Left lobe of liver (tissue), 2 donors: ENCODE results near the gene RAB3D. TPM values are rescaled to one million over a fixed set of nuclear protein-coding genes. Genes with fewer than 3 reads are reported as not detected.
"Not testable (repeated sequence)": the region's sequence is repeated elsewhere in the genome, so short reads cannot be mapped to it uniquely, and the experiment has no call there.

Experiments
- ATAC-seq: fragments of 200-7000 bp; cut with Tn5 transposase; one replicate; pipeline ENCODE4 v1.9.1; 2020; ENCODE audit warnings: mild to moderate bottlenecking, moderate library complexity
- DNase-seq: peaks from one replicate; pipeline ENCODE4 v3.0.0-alpha.2; 2020; ENCODE audit warnings: low spot score
- total RNA-seq: library from RNA; stranded (reverse); gene quantifications from one replicate; pipeline ENCODE4 v1.2.1, GENCODE V29; 2021
- donor health status: DM: no; HTN: no; CAD: no; lungs with moderate emphysema.
- donor health status: DM: no; HTN: yes; CAD: no.

The RAB3D gene
- total RNA-seq, 1 donor from 2014 or later, result 3.3 TPM

DNA sequence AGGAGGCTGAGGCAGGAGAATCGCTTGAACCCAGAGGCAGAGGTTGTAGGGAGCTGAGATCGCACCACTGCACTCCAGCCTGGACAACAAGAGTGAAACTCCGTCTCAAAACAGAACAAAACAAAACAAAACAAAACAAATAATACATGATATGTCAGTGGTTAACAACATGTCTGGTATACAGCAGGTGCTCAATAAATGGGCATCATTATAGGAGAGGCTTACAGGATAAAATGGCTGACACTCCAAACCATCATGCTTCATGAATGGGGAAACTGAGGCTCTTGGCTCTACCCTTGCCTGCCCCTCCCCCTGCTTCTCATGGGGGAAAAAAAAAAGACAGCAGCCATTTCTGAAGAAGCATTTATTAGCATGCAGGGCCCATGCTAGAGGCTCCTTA lies 3.0 kb upstream of the RAB3D start:
- ATAC-seq (no peak), DNase-seq (no peak)

DNA sequence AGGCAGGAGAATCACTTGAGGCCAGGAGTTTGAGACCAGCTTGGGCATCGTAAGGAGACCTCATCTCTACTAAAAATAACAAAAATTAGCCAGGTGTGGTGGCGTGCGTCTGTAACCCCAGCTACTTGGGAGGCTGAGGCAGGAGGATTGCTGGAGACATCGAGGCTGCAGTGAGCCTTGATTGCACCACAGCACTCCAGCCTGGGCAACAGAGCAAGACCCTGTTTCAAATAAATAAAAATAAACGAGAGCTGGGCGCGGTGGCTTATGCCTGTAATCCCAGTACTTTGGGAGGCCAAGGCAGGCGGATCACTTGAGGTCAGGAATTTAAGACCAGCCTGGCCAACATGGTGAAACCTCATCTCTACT lies 626 bp upstream of the RAB3D start:
- not testable (repeated sequence) for ATAC-seq, DNase-seq

DNA sequence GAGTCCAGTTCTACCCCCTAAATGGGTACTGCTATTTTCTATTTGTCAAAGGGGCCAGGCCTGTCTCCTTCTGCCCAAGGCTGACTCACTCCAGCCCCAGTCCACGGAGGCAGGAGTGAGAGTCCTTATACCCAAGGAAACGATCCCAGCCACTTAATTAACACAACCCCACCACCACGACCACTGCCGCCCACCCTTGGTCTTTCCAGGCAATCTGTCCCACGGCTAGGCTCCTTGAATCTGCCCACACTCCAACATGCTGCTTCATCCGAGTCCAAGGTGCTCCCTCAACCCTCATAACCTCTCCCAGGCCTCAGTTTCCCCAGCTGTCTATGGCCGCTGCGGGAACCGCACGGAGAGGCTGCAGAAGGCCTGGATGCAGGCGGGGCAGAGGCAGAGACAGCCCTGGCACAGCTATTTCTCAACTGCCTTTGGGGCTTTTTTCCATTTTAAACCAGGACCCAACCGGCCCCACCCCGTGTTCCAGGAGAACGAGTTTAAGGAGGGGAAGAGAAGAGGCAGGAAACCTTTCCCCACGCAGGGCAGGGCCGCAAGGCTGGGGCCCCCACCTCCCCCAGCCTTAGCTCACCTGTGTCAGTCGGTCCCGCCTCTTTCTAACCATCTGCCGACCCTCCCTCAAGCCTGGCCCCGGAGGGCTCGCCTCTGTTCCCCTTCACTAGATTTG lies 746 bp downstream of the RAB3D start:
- ATAC-seq (peak; percentile 9), DNase-seq (no peak)

DNA sequence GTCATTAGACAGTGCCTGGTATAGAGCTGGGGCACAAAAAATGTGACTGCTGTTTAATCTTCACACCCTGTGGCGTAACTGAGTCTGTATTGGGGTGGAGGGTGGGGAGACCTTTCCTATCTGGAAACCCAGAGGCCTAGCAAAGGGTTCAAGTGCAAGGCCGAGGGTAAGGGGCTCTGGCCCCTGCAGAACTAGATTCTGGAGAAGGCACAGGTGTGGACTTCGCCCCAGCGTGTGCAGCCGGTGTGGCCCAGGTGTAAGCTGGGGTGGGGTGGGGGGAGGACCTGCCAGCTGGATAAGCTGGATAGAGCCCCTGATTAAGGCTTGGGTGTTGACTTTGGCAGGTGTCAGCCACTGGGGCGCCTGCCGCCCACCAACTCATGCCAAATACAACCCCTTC lies 1.3 kb downstream of the RAB3D start:
- ATAC-seq, result no peak

DNA sequence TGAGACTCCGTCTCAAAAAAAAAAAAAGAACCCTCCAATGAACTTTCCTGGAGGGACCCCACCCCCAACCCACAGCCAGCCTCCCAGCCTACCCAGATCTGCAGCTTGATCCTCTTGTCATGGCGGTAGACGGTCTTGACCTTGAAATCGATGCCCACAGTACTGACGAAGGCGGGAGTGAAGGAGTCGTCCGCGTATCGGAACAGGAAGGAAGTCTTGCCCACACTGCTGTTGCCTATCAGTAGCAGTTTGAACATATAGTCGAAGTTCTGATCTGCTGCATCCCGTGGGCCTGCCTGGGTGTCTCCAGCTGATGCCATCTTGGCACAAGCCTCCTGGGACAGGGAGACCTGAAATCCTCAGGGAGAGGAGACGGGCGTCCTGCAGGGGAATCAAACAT lies 2.4 kb downstream of the RAB3D start:
- ATAC-seq (no peak), DNase-seq (no peak)

More for the DNA sequence above, 1.3 kb downstream of the RAB3D start:
- DNase-seq, result no peak

DNA sequence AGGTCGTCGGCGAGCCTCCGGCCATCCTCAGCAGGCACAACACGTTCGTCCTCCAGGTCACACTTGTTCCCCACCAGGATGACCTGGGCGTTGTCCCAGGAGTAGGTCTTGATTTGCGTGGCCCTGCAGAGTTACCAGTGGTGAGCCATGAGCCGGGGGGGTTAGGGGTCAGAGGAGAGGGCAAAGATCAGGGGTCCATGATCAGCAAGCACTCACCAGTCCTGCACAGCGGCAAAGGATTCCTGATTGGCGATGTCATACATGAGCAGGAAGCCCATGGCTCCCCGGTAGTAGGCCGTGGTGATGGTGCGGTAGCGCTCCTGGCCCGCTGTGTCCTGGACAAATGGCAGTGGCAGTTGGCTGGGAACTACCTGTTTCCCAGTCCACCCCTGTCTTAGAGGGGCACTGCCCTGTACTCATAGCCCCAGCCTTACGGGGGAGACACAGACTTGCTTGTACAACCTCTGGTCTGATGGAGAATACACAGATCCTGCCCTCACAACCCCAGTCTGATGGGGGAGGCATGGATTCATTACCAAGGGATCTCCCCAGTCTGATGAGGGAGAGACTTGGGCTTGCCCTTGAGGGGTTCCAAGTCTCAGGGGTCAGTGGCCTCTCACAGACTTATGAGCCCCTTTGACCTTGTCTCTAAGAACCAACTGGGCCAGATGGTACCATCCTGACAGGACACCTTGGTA lies 3.9 kb downstream of the RAB3D start:
- DNase-seq, result no peak
- ATAC-seq, result no peak

DNA sequence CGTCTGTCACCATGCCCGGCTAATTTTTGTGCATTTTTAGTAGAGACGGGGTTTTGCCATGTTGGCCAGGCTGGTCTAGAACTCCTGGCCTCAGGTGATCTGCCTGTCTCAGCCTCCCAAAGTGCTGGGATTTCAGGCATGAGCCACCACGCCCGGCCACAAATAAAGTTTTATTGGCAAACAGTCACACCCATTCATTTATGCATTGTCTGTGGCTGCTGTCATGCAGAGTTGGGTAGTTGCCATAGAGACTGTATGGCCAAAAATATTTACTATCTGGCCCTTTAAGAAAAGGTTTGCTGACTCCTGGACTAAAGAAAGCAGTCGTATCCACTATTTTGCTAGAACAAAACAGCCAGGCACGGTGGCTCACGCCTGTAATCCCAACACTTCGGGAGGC lies 5.6 kb downstream of the RAB3D start:
- not testable (repeated sequence) for ATAC-seq, DNase-seq

DNA sequence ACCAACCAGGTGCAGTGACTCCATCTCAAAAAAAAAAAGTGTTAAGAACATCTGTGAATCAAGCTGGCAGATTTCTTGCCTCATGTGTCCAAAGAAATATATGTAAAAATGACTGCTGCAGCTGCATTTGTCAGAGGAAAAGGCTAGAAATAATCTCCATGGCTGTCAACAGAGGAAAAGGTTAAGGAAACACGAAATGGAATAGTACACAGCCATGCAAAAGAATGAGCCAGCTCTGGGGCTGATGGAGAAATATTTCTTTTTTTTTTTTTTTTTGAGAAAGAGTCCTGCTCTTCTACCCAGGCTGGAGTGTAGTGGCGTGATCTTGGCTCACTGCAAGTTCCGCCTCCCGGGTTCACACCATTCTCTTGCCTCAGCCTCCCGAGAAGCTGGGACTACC lies 6.6 kb downstream of the RAB3D start:
- ATAC-seq, result no peak

DNA sequence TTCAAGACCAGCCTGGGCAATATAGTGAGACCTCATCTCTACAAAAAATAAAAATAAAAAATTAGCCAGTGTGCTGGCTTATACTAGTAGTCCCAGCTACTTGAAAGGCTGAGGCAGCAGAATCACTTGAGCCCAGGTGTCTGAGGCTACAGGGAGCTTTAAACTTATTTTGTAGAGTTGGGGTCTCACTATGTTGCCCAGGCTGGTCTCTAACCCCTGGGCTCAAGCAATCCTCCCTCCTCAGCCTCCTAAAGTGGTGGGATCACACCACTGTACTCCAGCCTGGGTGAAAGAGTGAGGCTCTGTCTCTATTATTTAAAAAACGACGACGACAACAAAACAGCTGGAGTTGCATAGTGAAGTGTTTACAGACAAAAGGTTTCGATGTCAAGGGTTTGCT lies 8.0 kb downstream of the RAB3D start:
- no peak for ATAC-seq
- DNase-seq, result no peak

More for the DNA sequence above, 6.6 kb downstream of the RAB3D start:
- no peak for DNase-seq

DNA sequence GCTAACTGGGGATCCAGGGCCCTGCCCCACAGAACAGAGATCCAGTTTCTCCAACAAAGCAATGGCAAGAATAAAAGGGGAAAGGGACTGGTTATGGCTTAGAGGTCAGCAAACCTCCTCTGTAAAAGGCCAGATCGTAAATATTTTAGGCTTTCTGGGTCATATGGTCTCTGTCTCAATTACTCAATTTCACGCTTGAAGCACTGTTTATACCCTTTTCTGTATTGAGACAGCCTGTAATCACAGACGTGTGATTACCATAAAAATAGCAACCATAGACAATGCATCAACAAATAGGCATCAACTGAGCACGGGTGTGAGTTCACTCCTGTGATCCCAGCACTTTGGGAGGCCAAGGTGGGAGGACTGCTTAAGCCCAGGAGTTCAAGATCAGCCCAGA lies 9.3 kb downstream of the RAB3D start:
- ATAC-seq (no peak), DNase-seq (no peak)

DNA sequence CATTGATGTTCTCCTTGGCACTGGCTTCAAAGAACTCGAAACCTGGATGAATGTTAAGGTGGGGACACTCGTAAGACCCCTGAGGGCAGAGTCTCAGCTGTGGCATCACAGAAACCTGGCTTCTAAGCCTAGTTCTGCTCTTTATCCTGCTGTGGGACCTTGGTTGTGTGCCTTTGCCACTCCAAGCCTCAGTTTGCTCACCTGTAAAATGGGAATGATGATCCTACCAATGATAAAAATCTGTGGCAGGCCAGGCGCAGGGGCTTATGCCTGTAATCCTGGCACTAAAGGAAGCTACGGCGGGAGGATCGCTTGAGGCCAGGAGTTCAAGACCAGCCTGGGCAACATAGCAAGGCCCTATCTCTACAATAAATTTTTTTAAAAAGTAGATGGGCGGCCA lies 13.9 kb downstream of the RAB3D start:
- ATAC-seq, result no peak
- no peak for DNase-seq

DNA sequence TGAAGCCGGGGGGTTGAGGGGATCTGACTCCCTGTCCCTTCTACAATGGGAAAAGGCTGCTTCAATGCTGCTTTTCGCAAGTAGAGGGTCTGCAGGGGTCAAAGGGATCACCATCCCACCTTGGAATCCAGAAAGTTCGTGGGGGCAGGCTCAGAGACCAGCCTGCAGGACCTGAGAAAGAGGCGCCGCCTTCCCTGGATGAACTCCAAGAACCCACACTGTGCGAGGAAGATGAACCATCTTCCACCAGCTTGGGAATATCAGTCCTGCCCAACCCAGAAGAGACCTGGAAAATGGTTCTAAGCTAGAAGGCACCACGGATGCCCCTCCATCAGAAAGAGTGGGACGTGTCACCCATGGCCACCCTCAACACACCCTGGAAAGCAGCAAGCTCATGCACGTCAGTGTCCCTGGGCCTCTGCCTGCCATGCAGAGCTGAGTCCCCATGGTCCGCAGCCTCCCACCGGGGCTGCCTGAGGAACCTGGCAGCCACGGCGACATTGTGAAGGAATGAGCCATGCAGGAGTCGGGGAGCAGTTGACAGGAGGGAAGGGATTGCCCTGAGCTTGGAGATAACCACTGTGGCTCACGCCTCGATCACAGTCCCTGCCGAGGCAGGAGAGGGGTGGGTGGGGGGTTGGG lies 14.6 kb downstream of the RAB3D start:
- ATAC-seq (no peak), DNase-seq (no peak)

DNA sequence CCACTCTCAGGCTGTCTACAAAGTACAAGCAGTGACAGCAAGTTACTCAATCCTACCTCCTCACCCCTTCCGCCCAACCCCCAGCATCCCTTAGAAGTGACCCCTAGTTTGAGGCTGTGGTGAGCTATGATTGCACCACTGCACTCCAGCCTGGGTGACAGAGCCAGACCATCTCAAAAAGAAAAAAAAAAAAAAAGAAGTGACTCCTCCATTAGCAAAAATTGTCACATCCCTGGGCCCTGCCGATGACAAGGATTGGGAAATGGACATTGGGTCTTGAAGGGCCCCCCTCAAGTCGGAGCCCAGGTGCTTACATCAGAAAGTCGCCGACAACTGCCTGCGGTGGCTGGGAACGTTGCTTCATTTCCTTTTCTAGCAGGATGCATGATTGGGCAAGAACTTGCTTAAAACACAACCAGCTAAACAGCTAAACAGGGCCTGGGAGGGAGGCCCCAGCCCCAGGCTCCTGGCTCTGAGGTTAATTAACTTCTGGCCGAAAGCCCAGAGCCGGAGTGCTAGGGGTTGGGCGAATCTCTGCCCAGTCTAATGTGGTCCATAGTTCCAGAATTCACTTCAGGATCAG lies 15.3 kb downstream of the RAB3D start:
- ATAC-seq, result peak; percentile 94

DNA sequence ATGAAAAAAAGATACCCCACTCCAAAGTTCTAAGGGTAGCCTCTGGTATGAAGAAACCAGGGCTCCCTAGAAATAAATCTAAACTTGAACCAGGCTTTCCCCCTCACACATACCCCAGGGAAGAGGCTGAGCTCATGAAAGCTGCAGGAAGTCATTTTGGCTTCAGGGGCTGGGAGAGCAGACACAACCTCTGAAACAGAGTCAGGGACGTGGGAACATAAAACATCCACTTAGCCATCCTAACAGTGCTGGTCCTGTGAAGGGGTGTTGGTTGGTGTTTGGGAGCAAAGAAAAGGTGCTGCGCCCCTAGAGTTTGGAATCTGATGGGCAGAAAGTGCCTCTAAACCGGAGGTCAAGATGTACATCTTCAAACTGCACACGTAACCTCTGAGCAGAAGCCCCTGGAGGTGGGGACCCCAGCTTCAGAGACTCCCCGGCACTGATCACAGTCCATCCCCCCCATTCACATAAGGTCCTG lies 15.8 kb downstream of the RAB3D start:
- no peak for DNase-seq
- no peak for ATAC-seq

More for the DNA sequence above, 15.3 kb downstream of the RAB3D start:
- DNase-seq, result peak; percentile 79

DNA sequence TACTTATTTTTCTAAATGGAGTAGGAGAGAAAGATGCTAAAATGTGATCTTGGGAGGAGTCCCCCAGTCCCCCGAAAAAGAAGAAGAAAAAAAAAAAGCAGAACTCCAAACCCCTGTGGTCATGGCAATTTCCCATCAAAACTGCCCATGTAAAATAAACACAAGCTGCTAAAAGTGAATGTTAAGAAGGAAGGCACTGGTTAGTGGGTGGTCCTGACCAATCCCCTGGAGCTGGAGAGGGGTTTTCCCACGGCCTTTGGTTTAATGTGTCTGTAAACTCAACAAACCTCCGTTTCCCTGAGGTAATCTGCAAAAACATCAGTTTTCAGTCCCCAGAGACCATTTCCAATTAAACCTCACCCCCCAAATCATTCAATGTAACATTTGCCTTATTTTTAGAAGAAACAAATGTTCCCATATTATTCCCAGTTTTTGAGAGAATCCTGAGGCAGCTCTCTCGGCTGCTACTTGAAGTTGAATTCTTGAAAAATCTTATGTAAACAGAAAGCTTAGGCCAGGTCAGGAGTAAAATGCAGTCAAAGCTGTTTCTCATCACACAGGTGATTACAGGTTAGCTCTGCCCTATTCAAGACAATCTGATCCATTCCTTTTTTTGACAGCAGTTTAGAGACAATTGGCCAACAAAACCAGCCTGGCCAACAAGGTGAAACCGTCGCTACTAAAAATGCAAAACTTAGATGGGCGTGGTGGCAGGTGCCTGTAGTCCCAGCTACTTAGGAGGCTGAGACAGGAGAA lies 17.0 kb downstream of the RAB3D start:
- ATAC-seq (no peak), DNase-seq (no peak)

DNA sequence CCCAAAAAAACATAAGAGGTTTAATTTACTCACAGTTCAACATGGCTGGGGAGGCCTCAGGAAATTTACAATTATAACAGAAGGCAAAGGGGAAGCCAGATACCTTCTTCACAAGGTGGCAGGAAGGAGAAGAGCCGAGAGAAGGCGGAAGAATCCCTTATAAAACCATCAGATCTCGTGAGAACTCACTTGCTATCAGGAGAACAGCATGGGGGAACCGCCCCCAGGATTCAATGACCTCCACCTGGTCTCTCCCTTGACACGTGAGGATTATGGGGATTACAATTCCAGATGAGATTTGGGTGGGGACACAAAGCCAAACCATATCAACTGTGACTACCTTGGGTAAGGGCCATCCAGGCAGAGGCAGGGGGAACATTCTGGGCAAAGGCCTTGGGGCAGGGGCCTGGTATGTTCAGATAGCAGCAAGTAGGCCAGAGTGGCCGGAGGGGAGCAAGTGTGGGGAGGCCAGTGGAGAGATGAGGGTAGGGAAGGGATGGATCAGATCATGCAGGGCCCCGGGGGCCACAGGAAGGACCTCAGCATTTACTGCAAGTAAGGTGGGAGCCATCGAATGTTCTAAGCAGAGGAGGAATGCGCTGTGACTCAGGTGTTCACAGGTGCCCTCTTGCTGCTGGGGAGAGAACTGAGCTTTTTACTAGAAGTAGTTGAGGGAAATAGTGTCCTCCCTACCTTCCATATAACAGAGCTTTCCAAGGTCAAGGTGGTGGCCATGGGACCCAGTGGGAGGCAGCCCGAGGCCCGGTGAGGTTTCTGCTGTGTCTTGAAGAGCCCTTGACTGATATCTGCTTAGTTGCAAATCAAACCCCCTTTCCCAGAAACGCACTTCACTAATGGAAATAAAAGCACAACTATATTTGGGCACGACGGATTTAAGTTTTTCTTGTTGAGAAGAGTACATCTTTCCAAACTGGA lies 18.0 kb downstream of the RAB3D start:
- DNase-seq (no peak), ATAC-seq (no peak)

DNA sequence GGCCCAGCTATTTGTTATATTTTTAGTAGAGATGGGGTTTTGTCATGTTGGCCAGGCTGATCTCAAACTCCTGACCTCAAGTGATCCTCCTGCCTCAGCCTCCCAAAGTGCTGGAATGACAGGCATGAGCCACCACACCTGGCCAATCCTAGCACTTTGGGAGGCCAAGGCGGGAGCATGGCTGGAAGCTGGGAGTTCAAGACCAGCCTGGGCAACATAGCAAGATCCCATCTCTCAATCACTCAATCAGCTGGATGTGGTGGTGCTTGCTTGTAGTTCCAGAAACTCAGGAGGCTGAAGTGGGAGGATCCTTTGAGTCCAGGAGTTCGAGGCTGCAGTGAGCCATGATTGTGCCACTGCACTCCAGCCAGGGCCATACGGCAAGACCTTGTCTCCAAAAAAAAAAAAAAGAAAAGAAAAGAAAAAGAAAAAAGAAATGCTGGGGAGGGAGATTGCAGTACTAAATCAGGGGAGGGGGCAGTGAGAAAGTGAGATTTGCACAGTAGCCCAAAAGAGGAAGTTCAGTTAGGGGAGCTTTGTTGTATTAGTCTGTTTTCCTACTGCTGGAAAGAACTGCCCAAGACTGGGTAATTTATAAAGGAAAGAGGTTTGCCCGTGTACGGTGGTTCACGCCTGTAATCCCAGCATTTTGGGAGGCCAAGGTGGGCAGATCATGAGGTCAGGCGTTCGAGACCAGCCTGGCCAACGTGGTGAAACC lies 19.0 kb downstream of the RAB3D start:
- ATAC-seq, DNase-seq: not testable (repeated sequence)

DNA sequence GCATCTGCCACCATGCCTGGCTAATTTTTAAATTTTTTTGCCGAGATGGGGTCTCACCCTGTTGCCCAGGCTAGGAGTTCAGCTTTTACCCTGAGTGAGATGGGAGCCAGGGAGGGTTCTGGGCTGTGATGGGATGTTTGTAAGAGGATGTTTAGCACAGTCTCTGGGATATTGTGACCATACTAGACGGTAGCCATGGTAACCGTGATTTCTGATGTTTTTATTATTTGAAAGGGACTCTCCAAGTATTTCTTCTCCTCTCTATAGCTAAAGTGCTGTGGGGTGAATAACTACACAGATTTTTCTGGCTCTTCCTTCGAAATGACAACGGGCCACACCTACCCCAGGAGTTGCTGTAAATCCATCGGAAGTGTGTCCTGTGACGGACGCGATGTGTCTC lies 33.1 kb downstream of the RAB3D start:
- DNase-seq (no peak), ATAC-seq (no peak)

DNA sequence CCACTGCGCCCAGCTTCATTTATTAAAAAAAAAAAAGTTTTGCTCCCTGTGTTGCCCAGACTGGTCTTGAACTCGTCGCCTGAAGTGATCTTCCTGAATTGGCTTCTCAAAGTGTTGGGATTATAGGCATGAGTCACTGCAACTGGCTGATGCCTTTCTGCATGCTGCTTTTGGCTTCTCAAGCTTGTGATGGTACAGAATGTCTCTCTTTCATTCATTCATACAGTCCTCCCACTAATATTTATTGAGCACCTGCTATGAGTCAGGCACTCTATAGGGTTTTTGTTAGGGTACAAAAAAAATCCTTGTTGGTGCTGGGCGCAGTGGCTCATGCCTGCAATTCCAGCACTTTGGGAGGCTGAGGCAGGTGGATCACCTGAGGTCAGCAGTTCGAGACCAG lies 34.5 kb downstream of the RAB3D start:
- ATAC-seq, result no peak
- DNase-seq, result no peak
